Measurements from ENCODE around the gene HTT. TPM values are rescaled to one million over a fixed set of nuclear protein-coding genes. Genes with fewer than 3 reads are reported as not detected.
"Not testable (repeated sequence)": the region's sequence is repeated elsewhere in the genome, so short reads cannot be mapped to it uniquely, and the experiment has no call there.

Gene HTT
- total RNA-seq, 2 donors from 2014 or later: 77.8 to 121 TPM

DNA sequence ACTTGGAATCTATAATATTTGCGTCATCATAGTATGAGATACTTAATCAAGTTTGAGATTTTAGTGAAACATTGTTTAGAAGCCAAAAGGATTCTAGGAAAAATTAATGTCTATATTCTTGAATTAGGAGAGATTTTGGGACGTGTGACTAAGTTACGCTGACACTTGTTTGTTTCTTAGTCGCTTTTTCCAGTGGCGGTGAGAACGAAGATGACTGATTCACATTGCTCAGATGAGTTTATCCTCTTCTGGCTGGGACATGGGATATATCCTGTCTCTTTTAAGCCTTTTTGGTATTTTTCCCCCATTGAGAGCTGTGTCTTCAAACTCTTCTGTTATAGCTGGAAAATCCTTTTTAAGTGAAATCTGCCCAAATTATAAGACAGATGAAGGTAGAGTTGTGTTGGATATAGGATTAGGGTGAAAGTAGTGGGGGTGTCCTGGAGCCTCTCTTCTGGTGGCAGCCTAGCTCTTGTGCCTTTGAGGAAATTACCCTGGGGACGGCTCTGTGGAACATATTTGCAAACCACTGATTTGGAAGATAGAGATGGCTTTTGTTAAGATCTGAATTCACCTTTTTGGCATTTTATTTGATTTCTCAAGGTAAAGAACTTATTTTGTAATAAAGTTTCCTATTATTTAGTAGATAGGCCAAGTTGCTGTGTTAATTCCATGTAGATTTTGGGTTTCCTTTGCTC, 49.7 kb downstream of the HTT start:
- ATAC-seq (peak; percentile 36 to 56), DNase-seq (ENCODE audit: low spot score in 2 of 2) (no peak)
- Mint-ChIP-seq H3K9me3 (no peaks in the 10 kb centered on the region), H3K27ac (peak overlapping the region in 1 of 2 donors; percentile 22), H3K36me3 (peaks cover 5 to 25% of the 10 kb centered on the region in 2 donors)

DNA sequence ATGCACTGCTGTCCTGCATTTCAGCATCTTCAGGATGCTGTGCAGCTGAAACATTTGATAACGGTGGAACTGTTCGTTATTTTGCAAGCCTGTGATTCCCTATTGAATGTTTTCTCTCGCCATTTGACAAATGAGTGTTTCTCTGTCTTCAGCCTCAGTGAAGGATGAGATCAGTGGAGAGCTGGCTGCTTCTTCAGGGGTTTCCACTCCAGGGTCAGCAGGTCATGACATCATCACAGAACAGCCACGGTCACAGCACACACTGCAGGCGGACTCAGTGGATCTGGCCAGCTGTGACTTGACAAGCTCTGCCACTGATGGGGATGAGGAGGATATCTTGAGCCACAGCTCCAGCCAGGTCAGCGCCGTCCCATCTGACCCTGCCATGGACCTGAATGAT, 52.6 kb downstream of the HTT start:
- ATAC-seq (no peak), DNase-seq (ENCODE audit: low spot score in 2 of 2) (no peak)
- Mint-ChIP-seq H3K9me3 (no peaks in the 10 kb centered on the region), H3K36me3 (peaks cover 8 to 33% of the 10 kb centered on the region in 2 donors), H3K27ac (no peak overlapping the region)

DNA sequence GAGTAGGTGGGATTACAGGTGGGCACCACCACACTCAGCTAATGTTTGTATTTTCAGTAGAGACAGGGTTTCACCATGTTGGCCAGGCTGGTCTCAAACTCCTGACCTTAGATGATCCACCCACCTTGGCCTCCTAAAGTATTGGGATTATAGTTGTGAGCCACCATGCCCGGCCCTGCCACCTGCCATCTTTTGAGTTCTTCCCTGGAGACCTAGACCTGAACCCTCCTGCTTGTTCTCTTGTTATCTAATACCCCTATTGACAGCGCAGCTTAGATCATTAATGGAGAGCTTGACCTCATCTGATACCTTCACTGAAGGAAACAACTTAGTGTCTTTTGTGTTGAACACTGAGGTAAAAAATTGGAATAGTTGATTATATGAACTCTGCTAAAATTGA, 53.6 kb downstream of the HTT start:
- Mint-ChIP-seq H3K9me3 (no peaks in the 10 kb centered on the region), H3K36me3 (peaks cover 5 to 29% of the 10 kb centered on the region in 2 donors), H3K27ac (peak overlapping the region in 1 of 2 donors; percentile 10)
- ATAC-seq: no peak
- no peak for DNase-seq (ENCODE audit: low spot score in 2 of 2)

DNA sequence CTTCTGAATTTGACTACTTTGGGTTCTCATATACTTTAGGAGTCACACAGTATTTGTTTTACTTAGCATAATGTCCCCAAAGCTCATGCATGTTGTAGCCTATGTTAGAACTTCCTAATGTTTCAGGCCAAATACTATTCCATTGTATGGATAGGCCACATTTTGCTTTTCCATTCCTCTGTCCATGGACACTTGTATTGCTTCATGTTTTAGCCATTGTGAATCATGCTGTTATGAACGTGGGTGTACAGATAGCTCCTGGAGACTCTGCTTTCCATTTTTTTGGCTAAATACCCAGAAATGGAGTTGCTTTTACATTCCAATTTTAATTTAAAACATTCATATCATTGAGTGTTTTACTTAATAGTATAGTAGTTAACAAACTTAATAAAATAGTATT, 54.5 kb downstream of the HTT start:
- ATAC-seq (no peak), DNase-seq (ENCODE audit: low spot score in 2 of 2) (no peak)
- Mint-ChIP-seq H3K36me3 (peaks cover 5 to 26% of the 10 kb centered on the region in 2 donors), H3K27ac (no peak overlapping the region), H3K9me3 (no peaks in the 10 kb centered on the region)

GRCh38 chr4:3130201-3130600, 55.7 kb downstream of the HTT start:
- no peak for ATAC-seq
- Mint-ChIP-seq H3K9me3 (no peaks in the 10 kb centered on the region), H3K36me3 (peaks cover 5 to 25% of the 10 kb centered on the region in 2 donors), H3K27ac (peak overlapping the region in 1 of 2 donors; percentile 23)
- DNase-seq (ENCODE audit: low spot score in 2 of 2): no peak

- H3K9me3 Mint-ChIP-seq: no peaks in the 10 kb centered on the region
- no peak for ATAC-seq
- H3K36me3 Mint-ChIP-seq: peaks cover 5 to 25% of the 10 kb centered on the region in 2 donors
- peak overlapping the region in 1 of 2 donors; percentile 70 for H3K27ac Mint-ChIP-seq
- DNase-seq (ENCODE audit: low spot score in 2 of 2): no peak
These were observed 56.3 kb downstream of the HTT start for GRCh38 chr4:3130826-3131225.

DNA sequence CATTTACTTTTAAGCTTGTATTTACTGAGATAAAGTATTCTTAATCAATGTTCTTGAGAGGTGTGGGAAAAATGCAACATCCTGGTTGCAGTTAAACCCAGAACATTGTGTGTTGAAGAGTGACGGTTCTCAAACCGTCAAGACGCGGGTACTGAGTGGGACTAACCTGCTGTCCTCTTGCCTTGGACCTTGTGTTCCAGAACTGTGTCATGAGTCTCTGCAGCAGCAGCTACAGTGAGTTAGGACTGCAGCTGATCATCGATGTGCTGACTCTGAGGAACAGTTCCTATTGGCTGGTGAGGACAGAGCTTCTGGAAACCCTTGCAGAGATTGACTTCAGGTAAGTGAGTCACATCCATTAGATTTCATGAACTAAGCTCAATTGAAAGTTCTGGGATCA, 59.7 kb downstream of the HTT start:
- no peak overlapping the region for H3K27ac Mint-ChIP-seq
- no peaks in the 10 kb centered on the region for H3K9me3 Mint-ChIP-seq
- DNase-seq (ENCODE audit: low spot score in 2 of 2): no peak
- ATAC-seq: no peak
- peaks cover 5 to 11% of the 10 kb centered on the region in 2 donors for H3K36me3 Mint-ChIP-seq

DNA sequence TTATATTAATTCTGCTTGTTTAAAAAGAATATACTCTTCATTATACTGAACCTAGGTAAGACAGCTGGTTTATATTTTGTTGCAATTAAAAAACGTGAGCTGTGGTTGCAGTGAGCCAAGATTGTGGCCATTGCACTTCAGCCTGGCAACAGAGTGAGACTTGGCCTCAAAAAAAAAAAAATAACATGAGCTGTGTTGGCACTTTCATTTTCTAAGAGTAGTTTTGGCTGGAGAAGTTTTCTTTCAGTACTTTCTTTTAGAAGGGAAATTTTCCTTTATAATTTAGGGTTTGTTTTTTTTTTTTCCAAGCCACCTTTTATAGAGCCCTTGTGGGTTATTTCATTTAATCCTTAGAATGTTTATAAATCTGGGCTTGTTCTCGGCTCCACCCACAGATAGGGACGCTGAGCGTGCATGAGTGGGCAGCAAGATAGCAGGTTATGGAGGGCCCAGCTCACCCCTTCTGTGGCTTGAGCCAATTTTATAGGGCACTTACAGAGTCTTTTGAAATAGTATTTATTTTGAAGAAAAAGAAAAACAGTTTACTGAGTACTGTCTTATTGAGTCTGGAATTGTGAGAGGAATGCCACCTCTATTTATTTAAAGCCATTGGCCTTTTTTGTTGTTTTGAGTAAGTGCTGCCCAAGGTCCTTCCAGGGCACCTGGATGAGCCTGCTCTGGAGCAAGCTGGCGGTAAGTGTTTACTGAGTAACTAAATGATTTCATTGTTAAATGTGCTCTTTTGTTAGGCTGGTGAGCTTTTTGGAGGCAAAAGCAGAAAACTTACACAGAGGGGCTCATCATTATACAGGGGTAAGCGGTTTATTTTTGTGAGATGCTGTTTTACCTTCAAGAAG, 60.9 kb downstream of the HTT start:
- no peak for DNase-seq (ENCODE audit: low spot score in 2 of 2)
- peak overlapping the region in 1 of 2 donors; percentile 36 for H3K27ac Mint-ChIP-seq
- H3K9me3 Mint-ChIP-seq: no peaks in the 10 kb centered on the region
- peaks cover 3 to 11% of the 10 kb centered on the region in 2 donors for H3K36me3 Mint-ChIP-seq
- no peak for ATAC-seq

- no peak for ATAC-seq
- H3K27ac Mint-ChIP-seq: no peak overlapping the region
- peaks cover 0 to 6% of the 10 kb centered on the region in 2 donors for H3K36me3 Mint-ChIP-seq
- H3K9me3 Mint-ChIP-seq: no peaks in the 10 kb centered on the region
- DNase-seq (ENCODE audit: low spot score in 2 of 2): no peak
These were observed 62.0 kb downstream of the HTT start for GRCh38 chr4:3136454-3136853.

GRCh38 chr4:3137908-3138307, 63.4 kb downstream of the HTT start:
- no peak for ATAC-seq
- H3K9me3 Mint-ChIP-seq: no peaks in the 10 kb centered on the region
- H3K36me3 Mint-ChIP-seq: no peaks in the 10 kb centered on the region
- no peak for DNase-seq (ENCODE audit: low spot score in 2 of 2)
- H3K27ac Mint-ChIP-seq: peak overlapping the region in 1 of 2 donors; percentile 51

DNA sequence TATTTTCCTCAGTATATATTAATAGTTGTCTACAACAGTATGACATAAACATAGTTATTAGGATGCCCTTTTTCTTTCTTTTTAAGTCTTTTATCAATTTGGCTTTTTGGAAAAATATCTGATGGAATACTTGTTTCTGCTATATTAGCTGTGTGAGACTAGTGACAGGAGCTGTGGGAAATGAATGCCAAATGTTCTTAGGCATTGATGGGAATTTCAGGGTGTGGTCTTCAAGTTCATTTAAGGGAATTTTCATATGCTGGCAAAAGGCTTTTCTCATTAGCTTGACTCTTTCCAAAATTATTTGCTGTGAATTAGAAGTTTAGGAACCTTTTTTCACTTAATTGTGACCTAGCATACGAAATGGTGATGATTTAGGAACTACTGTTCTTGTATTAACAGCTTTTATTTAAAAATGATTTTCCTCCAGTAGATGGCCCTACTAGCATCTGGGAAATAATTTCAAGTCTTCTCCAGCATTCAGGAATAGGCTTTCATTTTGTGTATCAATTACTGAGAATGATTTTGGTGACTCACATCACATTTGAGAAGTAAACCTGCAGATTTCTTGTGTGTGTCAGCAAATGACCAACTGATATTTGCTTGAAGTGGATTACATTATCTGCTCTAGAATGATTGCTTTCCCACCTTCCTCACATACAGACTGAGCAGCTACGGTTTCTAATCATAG, 70.9 kb downstream of the HTT start:
- no peak for ATAC-seq
- H3K36me3 Mint-ChIP-seq: peaks cover 6 to 15% of the 10 kb centered on the region in 2 donors
- DNase-seq (ENCODE audit: low spot score in 2 of 2): no peak

GRCh38 chr4:3148926-3149325, 74.4 kb downstream of the HTT start:
- H3K27ac Mint-ChIP-seq: no peak overlapping the region
- peaks cover 6 to 16% of the 10 kb centered on the region in 2 donors for H3K36me3 Mint-ChIP-seq
- ATAC-seq (no peak), DNase-seq (ENCODE audit: low spot score in 2 of 2) (no peak)
- H3K9me3 Mint-ChIP-seq: no peaks in the 10 kb centered on the region

More for the DNA sequence above, 70.9 kb downstream of the HTT start:
- H3K27ac Mint-ChIP-seq: peak overlapping the region in 1 of 2 donors; percentile 7
- no peaks in the 10 kb centered on the region for H3K9me3 Mint-ChIP-seq

DNA sequence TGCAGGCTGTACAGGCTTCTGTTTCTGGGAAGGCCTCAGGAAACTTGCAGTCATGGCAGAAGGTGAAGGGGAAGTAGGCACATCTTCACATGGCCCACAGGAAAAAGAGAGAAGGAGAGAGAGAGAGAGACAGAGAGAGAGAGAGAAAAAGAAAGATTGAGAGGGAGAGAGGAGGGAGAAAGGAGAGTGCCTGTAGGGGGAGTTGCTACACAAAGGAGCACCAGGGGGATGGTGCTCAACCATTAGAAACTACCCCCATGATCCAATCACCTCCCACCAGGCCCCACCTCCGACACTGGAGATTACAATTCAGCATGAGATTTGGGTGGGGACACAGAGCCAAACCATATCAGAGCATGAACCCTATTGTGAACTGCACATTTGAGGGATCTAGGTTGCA, 76.8 kb downstream of the HTT start:
- DNase-seq (ENCODE audit: low spot score in 2 of 2); ATAC-seq; H3K9me3 Mint-ChIP-seq: not testable (repeated sequence)
- H3K36me3 Mint-ChIP-seq: peaks cover 6 to 26% of the 10 kb centered on the region in 2 donors
- peak overlapping the region in 1 of 2 donors; percentile 83 for H3K27ac Mint-ChIP-seq

DNA sequence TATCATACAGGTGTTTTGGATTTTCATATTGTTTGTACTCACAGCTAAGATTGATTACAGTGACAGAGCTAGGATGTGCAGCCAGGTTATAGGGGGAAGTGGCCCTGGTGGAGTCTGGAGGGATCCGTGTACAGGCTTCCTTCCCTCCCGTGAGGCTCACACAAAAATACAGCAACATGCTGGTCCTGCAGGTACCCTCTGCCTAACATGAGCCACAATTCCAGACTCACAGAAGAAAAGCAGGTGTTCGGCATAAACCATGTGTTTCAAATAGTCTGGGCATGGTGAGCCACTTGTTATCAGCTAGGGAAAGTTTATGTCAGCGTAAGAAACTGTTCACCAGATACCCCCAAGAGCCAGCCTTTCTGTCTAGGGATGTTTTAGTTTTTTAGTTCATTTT, 82.9 kb downstream of the HTT start:
- H3K9me3 Mint-ChIP-seq: peaks cover 8 to 10% of the 10 kb centered on the region in 2 donors
- DNase-seq (ENCODE audit: low spot score in 2 of 2) (no peak), ATAC-seq (no peak)
- H3K36me3 Mint-ChIP-seq: peaks cover 33 to 45% of the 10 kb centered on the region in 2 donors
- no peak overlapping the region for H3K27ac Mint-ChIP-seq

- no peak overlapping the region for H3K27ac Mint-ChIP-seq
- no peak for DNase-seq (ENCODE audit: low spot score in 2 of 2)
- no peak for ATAC-seq
- H3K36me3 Mint-ChIP-seq: peaks cover 47 to 60% of the 10 kb centered on the region in 2 donors
- peaks cover 8 to 20% of the 10 kb centered on the region in 2 donors for H3K9me3 Mint-ChIP-seq
These were observed 84.4 kb downstream of the HTT start for GRCh38 chr4:3158841-3159240.

DNA sequence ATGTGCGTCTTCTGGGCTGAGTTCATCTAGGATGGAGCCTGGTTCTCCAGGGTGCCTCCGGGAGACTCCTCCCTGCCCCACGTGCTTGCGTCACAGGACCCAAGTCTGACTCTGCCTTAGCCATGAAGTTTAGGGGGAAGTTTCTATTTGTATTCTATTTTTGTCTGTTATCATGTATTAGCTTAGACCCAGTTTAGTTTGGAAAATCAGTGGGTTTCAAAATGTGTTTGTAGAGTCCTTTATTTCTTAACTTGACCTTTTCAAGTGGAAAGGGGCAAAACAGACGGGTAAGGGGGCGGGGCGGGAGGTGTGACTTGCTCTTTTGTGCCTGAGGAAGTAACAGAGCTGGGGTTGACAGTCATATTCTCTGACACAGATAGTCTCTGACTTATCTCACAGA, 86.0 kb downstream of the HTT start:
- Mint-ChIP-seq H3K36me3 (peaks cover 59 to 62% of the 10 kb centered on the region in 2 donors), H3K9me3 (peaks cover 8 to 24% of the 10 kb centered on the region in 2 donors), H3K27ac (no peak overlapping the region)
- DNase-seq (ENCODE audit: low spot score in 2 of 2): no peak
- no peak for ATAC-seq

DNA sequence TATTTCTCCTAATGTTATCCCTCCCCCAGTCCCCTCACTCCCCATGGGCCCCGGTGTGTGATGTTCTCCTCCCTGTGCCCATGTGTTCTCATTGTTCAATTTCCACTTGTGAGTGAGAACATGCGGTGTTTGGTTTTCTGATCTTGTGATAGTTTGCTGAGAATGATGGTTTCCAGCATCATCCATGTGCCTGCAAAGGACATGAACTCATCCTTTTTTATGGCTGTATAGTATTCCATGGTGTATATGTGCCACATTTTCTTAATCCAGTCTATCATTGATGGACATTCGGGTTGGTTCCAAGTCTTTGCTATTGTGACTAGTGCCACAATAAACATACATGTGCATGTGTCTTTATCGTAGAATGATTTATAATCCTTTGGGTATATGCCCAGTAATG, 86.6 kb downstream of the HTT start:
- Mint-ChIP-seq H3K36me3 (peaks cover 64 to 68% of the 10 kb centered on the region in 2 donors), H3K9me3 (peaks cover 8 to 24% of the 10 kb centered on the region in 2 donors)
- H3K27ac Mint-ChIP-seq; DNase-seq (ENCODE audit: low spot score in 2 of 2); ATAC-seq: not testable (repeated sequence)

All from activated naive CD4-positive, alpha-beta T cell treated with anti-CD3 and anti-CD28 coated beads, Interleukin-2, amount 50 U/mL, for 72 hours (primary cell).